Endodermal cell (in vitro differentiated cells): ENCODE results near the gene SYT3. TPM values are rescaled to one million over a fixed set of nuclear protein-coding genes. Genes with fewer than 3 reads are reported as not detected.
A peak's percentile ranks its signal among the peaks of the same experiment; 100 is the strongest.

Source experiments
- DNase-seq: peaks from one replicate; pipeline ENCODE4 v3.0.0-alpha.2; 2017
- H3K27ac ChIP-seq: 2 replicates; pipeline ENCODE4 v1.5.1; 2013; ENCODE audit warnings: mild to moderate bottlenecking, low read depth, low read length, moderate library complexity
- H3K27me3 ChIP-seq: 2 replicates; pipeline ENCODE4 v1.6.1; 2013; ENCODE audit warnings: mild to moderate bottlenecking, low read length, moderate library complexity; ENCODE audit not compliant: insufficient read depth, control insufficient read depth, poor library complexity, severe bottlenecking
- H3K36me3 ChIP-seq: 2 replicates; pipeline ENCODE4 v1.7.0; 2013; ENCODE audit warnings: mild to moderate bottlenecking, low read length, moderate library complexity; ENCODE audit not compliant: control insufficient read depth, insufficient read depth
- H3K4me1 ChIP-seq: one replicate; pipeline ENCODE4 v1.7.0; 2013; ENCODE audit warnings: low read length; ENCODE audit not compliant: control insufficient read depth, insufficient read depth
- H3K4me3 ChIP-seq: 2 replicates; pipeline ENCODE4 v1.5.1; 2013; ENCODE audit warnings: mild to moderate bottlenecking, low read length, moderate library complexity
- H3K9ac ChIP-seq: 2 replicates; pipeline ENCODE4 v1.6.1; 2013; ENCODE audit warnings: mild to moderate bottlenecking, low read length, moderate library complexity; ENCODE audit not compliant: poor library complexity, severe bottlenecking; ENCODE audit errors: extremely low read depth
- H3K9me3 ChIP-seq: 2 replicates; pipeline ENCODE4 v1.6.1; 2013; ENCODE audit warnings: mild to moderate bottlenecking, low read length, moderate library complexity; ENCODE audit not compliant: control insufficient read depth
- H3K27ac Mint-ChIP-seq: 2 replicates; pipeline ENCODE4 v1.8.0; 2020; ENCODE audit warnings: mixed read lengths
- H3K27me3 Mint-ChIP-seq: 2 replicates; pipeline ENCODE4 v1.8.0; 2021; ENCODE audit warnings: mild to moderate bottlenecking, mixed read lengths; ENCODE audit not compliant: insufficient read depth
- H3K36me3 Mint-ChIP-seq: 2 replicates; pipeline ENCODE4 v1.8.0; 2020; ENCODE audit warnings: low read depth, mixed read lengths
- H3K4me1 Mint-ChIP-seq: 2 replicates; pipeline ENCODE4 v1.8.0; 2020; ENCODE audit warnings: mixed read lengths
- H3K4me3 Mint-ChIP-seq: 2 replicates; pipeline ENCODE4 v1.8.0; 2020; ENCODE audit warnings: mild to moderate bottlenecking, moderate library complexity, mixed read lengths
- H3K9me3 Mint-ChIP-seq: 2 replicates; pipeline ENCODE4 v1.8.0; 2020; ENCODE audit warnings: mild to moderate bottlenecking, mixed read lengths
- CTCF ChIP-seq: fragments of 200-600 bp; sonication (generic); conservative IDR thresholded peaks from 2 replicates; pipeline ENCODE4 v1.5.0; 2021; ENCODE audit warnings: antibody characterized with exemption, mild to moderate bottlenecking
- WGBS, 2 experiments: methylation state at CpG; one replicate each; pipeline versions ENCODE4 v1.1.5 to v1.1.7; 2013; ENCODE audit warnings: missing lambda C conversion rate in 2 of 2, mixed read lengths in 1 of 2; ENCODE audit not compliant: insufficient coverage in 1 of 2, insufficient read length in 1 of 2; 5-methylcytosine and 5-hydroxymethylcytosine counted together
- total RNA-seq, 2 donors: library from RNA; stranded (reverse); fragmentation: NEBNext Ultra II Directional in 1 of 2; extraction: Animal tissue kit (Norgen Biotek cat#: 25700) in 1 of 2; gene quantifications; 2 replicates in 1 of 2; 3 replicates in 1 of 2; pipeline ENCODE4 v1.2.1, GENCODE V29; 2021

Gene SYT3
- total RNA-seq, 2 donors from 2014 or later: 1.7 to 1.9 TPM

- H3K9me3 Mint-ChIP-seq: peaks cover 11% of the 10 kb centered on the region
- DNase-seq: peak; percentile 11
Observed at GRCh38 chr19:50629194-50629593, 10.5 kb downstream of the SYT3 start.

GRCh38 chr19:50628551-50628950, 11.1 kb downstream of the SYT3 start:
- Histone ChIP-seq H3K4me1 (no peaks in the 10 kb centered on the region), H3K9me3 (peaks cover 2% of the 10 kb centered on the region), H3K4me3 (no peak overlapping the region), H3K27ac (no peak overlapping the region), H3K9ac (no peak overlapping the region), H3K36me3 (no peaks in the 10 kb centered on the region), H3K27me3 (no peaks in the 10 kb centered on the region)
- H3K9me3 Mint-ChIP-seq: peaks cover 6% of the 10 kb centered on the region
- peak; percentile 5 for DNase-seq
- H3K4me1 Mint-ChIP-seq: no peaks in the 10 kb centered on the region
- TF ChIP-seq CTCF: no peak
- H3K27me3 Mint-ChIP-seq: peaks cover 22% of the 10 kb centered on the region
- no peak overlapping the region for H3K27ac Mint-ChIP-seq
- H3K36me3 Mint-ChIP-seq: no peaks in the 10 kb centered on the region
- no peak overlapping the region for H3K4me3 Mint-ChIP-seq
- 88 to 96% methylated on average over 4 to 6 of the region's 7 CpGs for WGBS, 2 experiments

More at GRCh38 chr19:50629194-50629593, 10.5 kb downstream of the SYT3 start:
- H3K4me3 Mint-ChIP-seq: no peak overlapping the region
- no peak for TF ChIP-seq CTCF
- H3K36me3 Mint-ChIP-seq: no peaks in the 10 kb centered on the region
- Histone ChIP-seq H3K27ac (no peak overlapping the region), H3K4me1 (no peaks in the 10 kb centered on the region), H3K9ac (no peak overlapping the region), H3K36me3 (no peaks in the 10 kb centered on the region), H3K27me3 (no peaks in the 10 kb centered on the region), H3K4me3 (no peak overlapping the region), H3K9me3 (peaks cover 8% of the 10 kb centered on the region)
- 87 to 94% methylated on average over 16 to 20 of the region's 20 CpGs for WGBS, 2 experiments
- H3K27ac Mint-ChIP-seq: no peak overlapping the region
- H3K27me3 Mint-ChIP-seq: peaks cover 24% of the 10 kb centered on the region
- no peaks in the 10 kb centered on the region for H3K4me1 Mint-ChIP-seq

GRCh38 chr19:50628146-50628545, 11.5 kb downstream of the SYT3 start:
- H3K27ac Mint-ChIP-seq: no peak overlapping the region
- peaks cover 2% of the 10 kb centered on the region for H3K9me3 Mint-ChIP-seq
- no peaks in the 10 kb centered on the region for H3K27me3 ChIP-seq
- H3K4me3 Mint-ChIP-seq: no peak overlapping the region
- H3K27me3 Mint-ChIP-seq: peaks cover 20% of the 10 kb centered on the region
- no peaks in the 10 kb centered on the region for H3K36me3 Mint-ChIP-seq
- H3K36me3 ChIP-seq: no peaks in the 10 kb centered on the region
- DNase-seq: peak; percentile 45
- no peaks in the 10 kb centered on the region for H3K4me1 ChIP-seq
- no peak for TF ChIP-seq CTCF
- H3K4me1 Mint-ChIP-seq: no peaks in the 10 kb centered on the region
- H3K27ac ChIP-seq: no peak overlapping the region
- 88 to 89% methylated on average over 3 to 4 of the region's 5 CpGs for WGBS, 2 experiments
- no peak overlapping the region for H3K4me3 ChIP-seq
- no peak overlapping the region for H3K9ac ChIP-seq
- H3K9me3 ChIP-seq: no peaks in the 10 kb centered on the region
